Amniotic stem cell (primary cell): ENCODE measurements around the gene FBXO31.

ENCODE experiments used
- DNase-seq: peaks from one replicate; lab custom pipeline; 2025; lab: John Stamatoyannopoulos, UW

The FBXO31 gene

DNA sequence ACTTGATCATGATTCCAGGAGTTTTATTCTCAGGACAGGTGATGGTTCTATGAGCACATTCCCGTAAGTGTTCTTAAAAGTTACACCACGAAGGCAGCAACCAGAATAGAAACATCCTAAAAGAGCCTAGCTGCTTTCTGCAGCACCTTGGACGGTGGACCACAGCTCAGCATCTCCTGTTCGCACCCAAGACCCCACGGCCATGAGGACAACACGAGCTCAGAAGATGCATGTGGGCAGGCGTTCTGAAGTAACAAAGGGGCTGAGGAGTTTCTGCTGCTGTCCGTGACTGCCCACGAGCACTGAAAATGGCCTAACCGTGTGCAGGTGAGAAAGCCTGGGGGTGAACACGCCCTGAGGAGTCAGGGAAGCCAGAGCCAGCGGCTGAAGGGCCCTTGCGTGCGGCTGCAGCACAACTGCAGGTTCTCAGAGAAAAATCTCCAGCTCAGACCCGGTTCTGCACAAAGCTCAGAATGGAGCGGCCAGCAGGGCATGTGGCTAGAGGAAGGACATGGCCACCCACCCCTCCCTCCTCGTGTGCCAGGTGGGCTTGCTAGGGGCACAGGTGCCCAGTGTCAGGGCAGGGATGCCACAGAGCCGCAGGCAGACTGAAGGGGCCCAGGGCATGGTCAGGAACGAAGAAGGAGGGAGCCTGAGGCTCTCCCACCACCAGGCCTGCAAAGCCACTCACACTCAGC, 55.6 kb downstream of the FBXO31 start:
- no peak for DNase-seq

DNA sequence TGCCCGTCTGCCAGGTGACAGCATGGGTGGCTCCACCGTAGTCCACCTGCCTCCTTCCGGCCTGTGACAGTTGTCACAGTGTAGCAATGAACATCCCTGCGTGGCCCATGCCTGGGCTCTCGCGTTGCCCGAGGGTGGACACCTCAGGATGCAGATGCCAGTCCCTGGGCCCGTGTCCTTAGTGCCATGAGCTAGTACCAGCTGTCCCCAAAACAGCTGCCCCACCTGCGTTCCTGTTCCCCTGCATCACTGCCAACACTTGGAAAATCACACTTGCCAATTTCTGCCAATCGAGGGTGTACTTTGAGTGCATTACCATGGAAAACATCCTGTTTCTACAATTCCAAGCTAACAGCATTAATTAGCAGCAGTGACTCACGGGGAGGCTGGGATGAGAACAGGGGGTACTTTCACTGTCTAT, 57.4 kb downstream of the FBXO31 start:
- no peak for DNase-seq

DNA sequence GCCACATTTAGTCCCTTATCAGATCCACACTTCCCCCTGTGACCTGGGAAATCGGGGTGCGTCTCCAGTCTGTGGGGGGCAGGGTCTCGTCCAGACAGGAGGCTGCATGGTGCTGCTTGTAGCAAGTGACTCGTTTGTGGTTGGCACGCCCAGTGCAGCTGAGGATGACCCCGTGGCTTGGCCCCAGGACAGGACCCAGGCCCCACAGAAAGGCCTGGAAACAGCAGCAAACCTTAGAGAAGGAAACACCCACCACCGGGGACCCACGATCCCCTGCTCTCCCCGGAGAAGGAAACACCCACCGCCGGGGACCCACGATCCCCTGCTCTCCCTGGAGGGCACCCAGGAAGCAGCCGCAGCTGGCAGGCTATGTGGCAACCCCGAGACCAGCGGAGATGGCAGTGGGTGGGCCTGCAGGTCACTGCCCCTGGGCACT, 58.1 kb downstream of the FBXO31 start:
- no peak for DNase-seq

DNA sequence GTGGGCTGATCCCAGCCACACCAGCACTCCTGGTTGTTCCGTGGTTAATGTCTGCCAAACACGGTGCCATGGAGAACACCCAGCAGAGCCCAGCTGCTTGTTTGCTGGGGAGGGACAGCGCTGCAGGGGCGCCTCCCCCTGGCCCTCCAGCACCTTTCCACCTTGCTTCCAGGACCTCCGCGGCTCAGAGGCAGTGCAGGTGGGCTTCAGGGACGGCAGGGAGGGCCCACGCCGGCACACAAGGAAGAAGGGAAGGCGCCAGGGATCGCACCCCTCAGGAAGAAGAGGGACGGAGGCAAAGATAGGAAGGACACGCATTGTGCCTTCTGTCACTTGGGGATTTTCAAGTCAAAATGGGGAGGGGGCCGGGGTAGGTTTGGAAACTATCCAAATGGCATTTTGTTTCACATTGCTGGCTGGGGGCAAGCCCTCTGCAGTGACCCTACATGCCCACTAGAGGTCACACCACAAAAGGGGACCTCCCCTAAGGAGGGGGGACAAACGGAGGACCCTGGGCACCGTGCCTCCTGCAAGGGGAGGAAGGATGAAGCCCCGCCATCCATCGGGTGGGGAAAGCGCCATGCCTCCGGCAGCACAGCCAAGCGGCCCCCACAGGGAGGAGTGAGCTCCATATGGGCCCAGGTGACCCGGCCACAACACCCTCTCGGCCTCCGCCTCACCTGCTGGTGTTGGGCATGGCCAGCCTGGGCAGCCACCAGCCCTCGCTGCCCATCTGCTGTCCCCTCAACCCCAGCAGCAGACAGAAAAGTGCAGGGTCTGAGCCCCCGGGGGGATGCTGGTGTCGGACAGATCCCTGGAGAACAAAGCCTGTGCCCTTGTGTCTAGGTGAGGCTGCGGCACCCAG, 58.9 kb downstream of the FBXO31 start:
- DNase-seq, result no peak

DNA sequence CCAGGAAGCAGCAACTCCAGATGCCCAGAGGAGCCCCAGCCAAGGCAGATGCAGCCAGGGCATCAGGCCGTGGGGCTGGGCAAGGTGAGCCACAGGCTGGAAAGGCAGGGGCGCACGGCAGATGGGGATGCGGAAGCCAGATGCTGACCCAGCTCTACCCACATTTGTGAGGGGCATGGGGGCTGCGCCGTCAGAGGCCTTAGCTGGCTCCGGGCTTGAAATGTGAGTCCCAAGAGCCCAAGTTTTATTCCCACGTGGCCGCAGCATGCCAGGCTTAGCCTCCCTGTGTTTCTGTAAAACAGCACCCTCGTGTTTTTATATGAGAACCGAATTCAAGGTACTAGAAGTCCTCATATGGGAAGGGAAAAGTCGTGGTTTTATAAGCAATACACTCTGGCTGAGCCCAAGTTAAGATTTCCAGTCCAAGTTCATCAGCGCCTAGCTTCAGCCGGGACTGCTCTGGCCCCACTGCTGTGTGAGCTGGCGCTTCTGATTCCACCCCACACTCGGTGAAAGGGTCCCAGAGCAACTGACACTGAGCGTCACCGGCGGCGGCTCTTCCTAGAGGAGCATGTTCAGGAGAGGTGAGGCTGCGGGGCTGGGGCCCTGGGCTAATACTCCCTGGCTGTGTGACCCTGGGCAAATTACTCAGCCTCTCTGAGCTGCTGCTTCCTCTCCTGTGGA, 59.7 kb downstream of the FBXO31 start:
- no peak for DNase-seq

DNA sequence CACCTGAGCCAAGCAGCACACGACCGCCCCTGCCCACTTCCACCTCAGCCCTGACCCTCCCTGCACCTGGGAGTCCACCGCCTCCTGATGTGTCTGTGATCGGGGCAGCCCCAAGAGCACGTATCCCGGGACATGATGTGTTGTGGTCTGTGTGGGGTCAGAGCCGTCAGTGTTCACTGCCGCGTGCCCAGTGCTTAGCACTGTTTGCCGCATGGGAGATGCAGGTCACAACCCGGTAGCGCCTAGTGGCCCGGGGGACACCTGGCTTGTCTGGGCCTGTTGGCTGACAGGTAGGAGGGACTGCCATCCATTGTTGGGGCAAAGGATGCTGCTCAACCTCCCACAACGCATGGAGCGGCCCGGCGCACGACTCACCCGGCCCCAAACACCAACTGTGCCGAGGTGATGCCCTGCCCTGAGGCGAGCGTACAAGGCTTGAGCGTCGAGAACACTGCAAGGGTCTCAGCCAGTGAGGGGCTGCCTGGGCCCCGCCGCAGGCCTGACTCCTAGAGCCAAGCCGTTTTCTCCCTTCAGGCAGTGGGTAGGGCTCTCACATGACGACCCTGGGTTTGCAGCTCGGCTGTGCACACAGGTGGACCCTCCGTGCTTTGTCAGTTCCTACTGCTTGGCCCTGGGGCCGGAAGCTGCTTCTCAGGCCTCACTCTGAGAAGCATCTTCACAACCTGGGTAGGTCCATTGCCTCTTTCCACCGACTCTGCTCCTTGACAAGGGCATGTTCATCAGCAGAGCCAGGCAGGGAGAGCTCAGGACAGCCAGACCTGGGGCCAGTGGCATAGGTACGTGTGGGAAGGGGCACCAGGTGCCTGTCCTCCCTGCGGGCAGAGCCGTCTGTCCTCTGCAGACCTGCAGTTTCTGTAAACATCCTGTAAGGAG, 60.5 kb downstream of the FBXO31 start:
- DNase-seq, result no peak

DNA sequence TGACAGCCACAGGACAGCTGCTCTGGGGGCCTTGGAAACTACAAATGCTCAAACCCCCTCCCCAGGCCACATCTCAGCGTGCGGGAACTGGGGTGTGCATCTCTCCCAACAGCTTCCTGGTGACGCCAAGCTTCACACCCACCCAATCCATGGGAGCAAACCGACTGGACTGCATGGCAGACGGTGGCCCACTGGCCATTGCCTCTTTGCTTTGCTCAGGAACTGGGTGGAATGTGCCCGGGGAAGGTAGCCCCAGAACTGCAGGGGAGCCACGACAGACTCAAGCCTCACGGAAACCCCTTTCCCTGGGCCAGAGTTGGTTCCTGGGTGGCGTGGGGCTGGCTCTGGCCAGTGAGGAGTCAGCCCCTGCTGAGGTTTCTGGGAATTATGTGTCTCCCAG, 61.2 kb downstream of the FBXO31 start:
- DNase-seq, result no peak

DNA sequence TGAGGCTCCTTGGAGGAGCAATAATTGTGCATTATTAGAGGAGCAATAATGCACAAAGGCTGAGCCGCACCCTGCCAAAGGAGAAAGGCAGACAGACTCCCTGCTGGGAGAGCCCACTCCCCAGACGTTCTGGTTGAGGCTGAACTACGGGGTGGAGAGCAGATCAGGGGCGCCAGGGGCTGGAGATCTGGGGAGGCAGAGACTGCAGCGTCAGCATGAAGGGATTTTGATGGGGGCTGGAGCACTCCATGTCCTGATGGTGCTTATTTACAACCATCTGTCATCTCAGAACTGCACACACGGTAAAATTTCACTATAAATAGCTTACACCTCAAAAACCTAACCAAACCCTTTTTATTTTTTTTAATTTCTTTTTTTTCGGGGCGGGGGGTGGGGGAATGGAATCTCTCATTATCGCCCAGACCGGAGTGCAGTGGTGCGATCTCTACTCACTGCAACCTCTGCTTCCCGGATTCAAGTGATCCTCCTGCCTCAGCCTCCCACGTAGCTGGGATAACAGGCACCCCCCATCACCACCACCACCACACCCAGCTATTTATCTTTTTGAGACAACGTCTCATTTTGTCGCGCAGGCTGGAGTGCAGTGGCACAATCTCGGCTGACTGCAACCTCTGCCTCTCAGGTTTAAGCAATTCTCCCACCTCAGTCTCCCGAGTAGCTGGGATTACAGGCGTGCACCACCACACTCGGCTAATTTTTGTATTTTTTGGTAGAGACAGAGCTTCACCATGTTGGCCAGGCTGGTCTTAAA, 62.1 kb downstream of the FBXO31 start:
- DNase-seq, result no peak

DNA sequence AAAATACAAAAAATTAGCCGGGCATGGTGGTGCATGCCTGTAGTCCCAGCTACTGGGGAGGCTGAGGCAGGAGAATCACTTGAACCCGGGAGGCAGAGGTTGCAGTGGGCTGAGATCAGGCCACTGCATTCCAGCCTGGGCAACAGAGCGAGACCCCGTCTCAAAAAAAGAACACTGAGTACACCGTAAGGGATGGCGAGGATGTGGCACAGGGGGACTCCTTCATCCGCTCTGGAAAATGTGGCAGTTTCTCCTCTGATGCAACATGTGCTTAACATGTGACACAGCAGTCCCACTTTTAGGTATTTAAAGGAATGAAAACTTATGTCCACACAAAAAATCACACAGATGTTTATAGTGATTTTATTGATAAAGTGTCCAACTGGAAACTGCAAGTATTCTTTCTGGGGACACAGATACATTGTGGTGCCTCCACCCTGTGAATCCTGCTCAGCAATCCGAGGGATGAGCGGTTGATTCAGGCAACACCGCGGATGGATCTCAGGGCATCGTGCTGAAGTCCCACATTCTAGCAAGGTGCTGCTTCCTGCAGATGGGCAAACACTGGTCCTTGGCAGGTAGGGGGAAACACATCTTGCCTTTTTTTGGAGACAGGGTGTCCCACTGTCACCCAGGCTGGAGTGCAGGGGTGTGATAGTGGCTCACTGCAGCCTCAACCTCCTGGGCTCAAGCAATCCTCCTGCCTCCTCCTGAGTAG, 62.9 kb downstream of the FBXO31 start:
- no peak for DNase-seq

DNA sequence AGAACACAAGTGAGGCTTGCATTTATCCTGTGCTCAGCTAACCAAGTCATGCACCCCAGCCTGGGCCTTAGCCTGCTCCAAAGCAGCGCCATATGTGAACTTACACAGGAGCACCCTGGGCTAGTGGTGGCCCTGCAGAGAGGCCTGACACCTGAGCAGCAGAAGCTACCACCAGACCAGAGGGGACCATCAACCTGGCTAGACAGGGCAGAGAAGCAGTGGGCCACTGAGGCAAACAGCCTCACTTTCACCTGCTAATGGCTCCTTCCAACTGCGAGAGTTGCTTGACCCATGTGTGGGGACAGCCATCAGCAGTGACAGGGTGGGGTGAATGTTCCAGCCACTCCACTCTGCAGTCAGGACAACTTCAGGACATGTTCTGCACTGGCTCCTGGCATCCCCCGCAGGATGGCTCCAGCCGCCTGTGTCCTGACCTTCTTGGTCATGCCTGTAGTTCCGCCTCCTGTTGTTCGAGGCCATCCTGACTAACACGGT, 63.5 kb downstream of the FBXO31 start:
- no peak for DNase-seq

DNA sequence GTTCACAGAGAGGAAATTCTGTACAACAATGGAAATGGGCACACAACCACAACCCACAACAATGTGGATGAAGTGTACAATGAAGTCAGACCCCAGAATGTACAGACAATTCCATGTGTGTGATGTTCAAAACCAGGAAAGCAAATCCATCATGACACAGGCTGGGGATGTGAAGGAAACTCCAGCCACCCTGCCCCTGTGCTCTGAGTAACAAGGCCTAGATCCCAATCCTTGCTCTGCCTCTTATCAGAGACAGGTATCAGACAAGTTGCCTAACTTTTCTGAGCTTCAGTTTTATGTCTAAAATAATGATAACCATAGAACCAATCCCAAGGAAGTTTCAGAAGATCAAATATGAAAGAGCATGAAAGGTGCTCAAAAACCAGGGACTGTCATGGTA, 64.6 kb downstream of the FBXO31 start:
- no peak for DNase-seq

DNA sequence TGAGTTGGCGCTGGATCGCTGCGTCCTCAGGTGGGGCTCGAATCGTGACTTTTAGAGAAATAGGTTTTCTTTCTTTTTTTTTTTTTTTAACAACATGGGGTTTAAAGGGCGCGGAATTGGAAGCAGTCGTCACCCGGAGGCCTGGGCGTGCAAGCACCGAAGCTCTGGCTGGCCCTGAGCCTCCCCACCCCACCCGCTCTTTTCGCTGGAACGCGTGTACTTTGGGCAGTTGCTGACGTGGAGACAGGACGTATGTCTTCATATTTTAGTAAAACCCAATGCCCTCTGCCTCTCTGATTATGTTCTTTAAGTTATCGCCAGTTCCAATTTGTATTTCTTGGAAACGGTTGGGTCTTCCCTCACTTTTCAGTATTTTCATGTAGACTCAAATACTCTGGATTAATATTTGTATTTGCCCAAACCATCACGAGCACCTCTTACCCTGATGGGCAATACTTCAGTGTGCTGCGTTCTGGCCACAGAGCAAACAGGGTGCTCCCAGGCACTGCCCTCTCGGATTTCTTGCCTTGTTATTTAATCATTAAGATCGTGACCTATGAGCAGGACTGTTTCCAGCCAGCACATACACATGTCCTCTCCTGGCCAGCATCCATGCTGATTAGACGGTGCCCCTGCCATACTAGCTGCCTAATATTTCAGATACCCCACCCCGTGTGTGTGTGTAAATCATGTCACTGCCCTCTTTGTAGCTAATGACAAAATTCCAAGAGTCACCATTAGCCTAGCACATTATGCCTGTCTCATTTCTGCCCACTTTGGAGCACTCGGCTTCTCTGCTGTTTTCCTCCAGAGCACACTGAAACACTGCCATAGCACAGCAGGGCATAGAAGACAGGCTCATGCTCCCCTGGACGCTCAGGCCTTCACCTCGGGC, 65.6 kb downstream of the FBXO31 start:
- peak; percentile 50 for DNase-seq

DNA sequence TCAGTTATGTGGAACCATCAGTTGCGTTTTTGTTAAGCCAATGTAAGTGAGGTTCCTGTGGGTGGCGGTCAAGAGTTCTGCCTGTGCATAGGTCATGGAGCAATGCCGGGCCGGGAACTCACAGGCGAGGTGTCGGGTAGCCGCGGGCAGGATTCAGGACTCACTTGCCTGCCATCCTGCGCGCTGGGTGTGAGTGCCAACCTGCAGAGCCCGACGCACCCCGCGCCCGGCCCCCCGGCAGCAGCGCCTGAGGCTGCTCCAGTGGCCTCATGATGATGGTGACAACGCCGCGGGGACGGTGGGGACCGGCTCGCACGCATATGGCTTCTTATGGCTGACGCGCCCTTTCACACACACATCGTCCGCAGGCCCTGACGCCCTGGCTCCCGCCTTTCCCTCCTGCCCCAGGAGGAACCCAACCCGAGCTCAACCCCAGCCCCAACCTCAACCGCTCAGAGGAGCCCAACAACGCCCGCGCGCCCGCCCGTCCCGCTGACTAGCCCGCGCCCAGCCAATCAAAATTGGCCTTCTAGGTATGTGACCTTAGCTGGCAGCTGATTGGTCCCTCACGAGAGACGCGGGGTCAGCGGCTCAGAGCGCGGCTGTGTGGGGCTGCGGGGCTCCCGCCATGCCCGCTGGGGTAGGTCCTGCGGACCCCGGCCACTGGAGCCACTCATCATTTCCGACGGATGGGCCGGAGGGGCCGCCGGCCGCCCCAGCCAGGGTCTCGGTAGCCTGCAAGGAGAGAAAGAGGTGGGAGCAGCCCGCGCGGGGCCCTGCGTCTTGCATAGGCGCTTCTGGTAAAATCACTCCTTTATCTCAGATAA, 66.4 kb downstream of the FBXO31 start, which contains the start of gene C16orf95:
Gene C16orf95, minus strand, starts transcription at position 470 of the 827 bp plus-strand sequence. Its CDS starts 150 bp downstream, at position 320.
- peak; percentile 86 for DNase-seq

DNA sequence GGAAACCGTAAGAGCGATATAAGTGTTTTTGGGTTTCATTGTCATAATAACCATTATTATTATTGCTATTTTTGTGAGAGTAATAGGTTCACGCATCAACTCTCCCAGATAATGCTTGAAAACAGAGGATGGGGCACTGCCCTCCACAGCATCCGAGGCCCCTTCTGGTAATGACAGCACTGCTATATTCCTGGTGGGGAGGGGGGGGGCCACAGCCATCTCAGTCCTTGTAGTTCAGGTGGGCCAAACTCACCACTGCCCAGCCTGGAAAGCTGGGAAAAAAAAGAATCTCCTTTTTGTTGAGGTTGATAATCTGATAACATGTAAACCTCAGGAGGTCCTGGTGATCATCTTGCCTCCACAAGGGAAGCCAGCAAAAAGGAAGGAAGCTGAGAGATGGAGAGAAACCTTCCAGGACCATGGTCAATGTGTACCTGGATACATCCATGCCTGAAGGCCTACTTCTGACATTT, 67.1 kb downstream of the FBXO31 start:
- no peak for DNase-seq

DNA sequence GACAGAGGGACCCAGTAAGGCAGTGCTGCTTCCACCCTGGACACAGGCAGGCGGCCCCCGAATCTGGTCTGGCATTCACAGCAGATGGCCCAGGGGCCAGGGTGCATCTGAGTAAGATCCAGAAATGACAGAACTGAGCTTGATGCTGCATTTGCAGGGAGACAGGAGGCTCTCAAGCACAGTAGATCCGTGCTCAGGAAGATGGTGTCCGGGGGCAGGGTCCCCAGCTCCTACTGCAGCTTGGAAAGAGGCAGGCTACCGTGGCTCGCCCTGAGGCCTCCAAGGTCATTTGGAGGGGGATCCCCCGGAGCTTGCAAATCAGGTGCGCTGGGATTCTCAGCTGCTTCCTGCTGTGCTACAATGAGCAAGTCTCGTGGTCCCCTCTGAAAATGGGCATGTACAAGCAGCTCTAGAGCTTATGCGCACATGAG, 68.6 kb downstream of the FBXO31 start:
- no peak for DNase-seq

DNA sequence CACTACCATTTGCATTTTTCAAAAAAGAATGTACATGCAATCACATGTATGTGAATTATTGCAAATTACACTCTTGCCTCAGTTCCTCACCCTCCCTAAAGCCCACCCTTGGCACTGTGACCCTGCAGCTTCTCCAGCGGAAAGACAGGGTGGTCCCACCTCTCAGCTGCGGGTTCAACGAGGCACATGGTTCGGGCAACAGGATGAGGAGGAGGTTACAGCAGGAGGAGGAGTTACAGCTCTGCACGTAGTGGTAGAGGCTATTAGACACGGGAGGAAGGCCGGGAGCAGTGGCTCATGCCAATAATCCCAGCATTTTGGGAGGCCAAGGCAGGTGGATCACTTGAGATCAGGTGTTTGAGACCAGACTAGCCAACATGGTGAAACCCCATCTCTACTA, 71.6 kb downstream of the FBXO31 start:
- DNase-seq, result no peak

DNA sequence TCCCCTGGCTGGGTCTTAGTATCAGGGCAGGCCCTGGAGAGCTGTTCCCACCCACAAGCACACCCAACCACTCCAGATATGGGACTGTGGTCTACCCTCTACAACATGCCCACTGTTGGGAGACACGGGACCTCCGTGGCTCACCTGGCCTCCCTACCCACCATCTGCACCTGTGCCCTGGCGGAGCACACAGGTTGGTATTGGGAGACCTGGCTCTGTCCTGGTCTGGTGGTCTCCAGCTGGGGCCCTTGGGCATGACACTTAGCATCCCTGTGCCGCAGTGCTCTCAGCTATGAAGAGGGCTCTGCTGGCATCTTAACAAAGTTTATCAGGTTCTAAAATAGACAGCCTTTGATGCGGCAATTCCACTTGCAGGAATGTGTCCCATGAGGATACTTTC, 72.2 kb downstream of the FBXO31 start:
- no peak for DNase-seq

DNA sequence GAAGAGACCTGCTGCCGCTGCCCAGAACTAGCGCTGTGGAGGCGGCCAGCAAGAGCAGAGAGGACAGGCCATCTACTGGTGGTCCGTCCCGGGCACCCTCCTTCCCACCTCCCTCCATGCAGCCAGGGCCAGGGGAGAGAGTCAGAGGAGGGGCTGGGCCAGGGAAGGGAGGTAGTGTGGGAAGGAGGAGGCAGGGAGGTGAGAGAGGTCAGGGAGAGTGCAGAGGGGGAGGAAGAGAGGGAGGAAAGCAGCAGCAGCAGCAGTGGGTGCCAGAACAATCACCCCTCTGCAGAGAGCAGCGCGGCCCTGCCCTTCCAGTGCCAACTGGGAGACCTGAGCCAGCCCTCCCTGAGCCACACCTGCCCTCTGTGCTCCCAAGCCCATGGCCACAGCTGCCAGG, 73.0 kb downstream of the FBXO31 start:
- no peak for DNase-seq
